HEK293 (cell line): ENCODE results near the gene ZCCHC17.
A peak's percentile ranks its signal among the peaks of the same experiment; 100 is the strongest.

Source experiments
- CTCF ChIA-PET: fragments of 350-600 bp; formaldehyde crosslinking; extraction: SDS; loops from one replicate; lab custom pipeline; 2021; ENCODE audit warnings: antibody characterized with exemption; lab: Yijun Ruan, JAX
- POLR2A ChIA-PET: fragments of 300-600 bp; formaldehyde crosslinking; extraction: SDS; loops from one replicate; lab custom pipeline; 2020; ENCODE audit warnings: antibody characterized with exemption, inconsistent platforms; lab: Yijun Ruan, JAX
- H3K27ac ChIP-seq: fragments of 200-500 bp; sonication (Bioruptor generic); 2 replicates; pipeline ENCODE4 v1.5.1; 2014; ENCODE audit warnings: low read depth, low read length, control low read depth, inconsistent platforms; ENCODE audit errors: extremely low read depth
- H3K36me3 ChIP-seq, 2 experiments: fragments of 200-500 bp in 1 of 2; sonication (Bioruptor generic) in 1 of 2; 1 replicate in 1 of 2; 2 replicates in 1 of 2; pipeline ENCODE4 v1.5.1; 2014 to 2017; ENCODE audit warnings: inconsistent platforms in 2 of 2, low read length in 2 of 2; ENCODE audit not compliant: control insufficient read depth in 2 of 2, insufficient read depth in 1 of 2
- H3K4me1 ChIP-seq: fragments of 200-500 bp; sonication (Bioruptor generic); 2 replicates; pipeline ENCODE4 v1.5.1; 2014; ENCODE audit warnings: mild to moderate bottlenecking, low read length, inconsistent platforms; ENCODE audit not compliant: control insufficient read depth, insufficient read depth
- H3K4me3 ChIP-seq: 2 replicates; pipeline ENCODE4 v1.5.1; 2011; ENCODE audit warnings: low read depth, mild to moderate bottlenecking, control low read depth, low read length, moderate library complexity
- H3K9me3 ChIP-seq: fragments of 200-500 bp; sonication (Bioruptor generic); 2 replicates; pipeline ENCODE4 v1.5.1; 2014; ENCODE audit warnings: low read depth, low read length, inconsistent platforms; ENCODE audit not compliant: control insufficient read depth, insufficient read depth
- BCL11B ChIP-seq: fragments of 450-650 bp; formaldehyde crosslinking; IDR thresholded peaks from 2 replicates; pipeline ENCODE4 v1.5.1; 2016; ENCODE audit warnings: low read depth, missing biosample characterization, missing genetic modification characterization
- EGR2 ChIP-seq: fragments of 450-650 bp; formaldehyde crosslinking; IDR thresholded peaks from 2 replicates; pipeline ENCODE4 v1.5.1; 2016; ENCODE audit warnings: low read depth, missing biosample characterization, missing genetic modification characterization
- ZFHX2 ChIP-seq: fragments of 450-650 bp; formaldehyde crosslinking; conservative IDR thresholded peaks from 2 replicates; pipeline ENCODE4 v1.5.1; 2016; ENCODE audit warnings: missing biosample characterization, missing genetic modification characterization
- ZIC2 ChIP-seq: fragments of 450-650 bp; formaldehyde crosslinking; IDR thresholded peaks from 2 replicates; pipeline ENCODE4 v1.5.1; 2016; ENCODE audit warnings: missing biosample characterization, missing genetic modification characterization
- ZNF184 ChIP-seq: fragments of 450-650 bp; IDR thresholded peaks from 2 replicates; pipeline ENCODE4 v1.5.1; 2018; ENCODE audit warnings: missing biosample characterization, mild to moderate bottlenecking, missing genetic modification characterization
- ZNF48 ChIP-seq: fragments of 450-650 bp; formaldehyde crosslinking; IDR thresholded peaks from 2 replicates; pipeline ENCODE4 v1.5.1; 2016; ENCODE audit warnings: missing biosample characterization, missing genetic modification characterization
- ZNF768 ChIP-seq: fragments of 450-650 bp; formaldehyde crosslinking; IDR thresholded peaks from 2 replicates; pipeline ENCODE4 v1.5.1; 2018; ENCODE audit warnings: missing biosample characterization, mild to moderate bottlenecking, missing genetic modification characterization
- TF ChIP-seq, protein P1 (sequence below): fragments of 450-650 bp; formaldehyde crosslinking; IDR thresholded peaks from 2 replicates; pipeline ENCODE4 v1.5.1; 2016; ENCODE audit warnings: missing biosample characterization, missing genetic modification characterization, borderline replicate concordance
- TF ChIP-seq, protein P2 (sequence below): fragments of 450-650 bp; formaldehyde crosslinking; IDR thresholded peaks from 2 replicates; pipeline ENCODE4 v1.5.1; 2016; ENCODE audit warnings: missing biosample characterization, missing genetic modification characterization, borderline replicate concordance
- TF ChIP-seq, protein P3 (sequence below): fragments of 450-650 bp; formaldehyde crosslinking; IDR thresholded peaks from 2 replicates; pipeline ENCODE4 v1.5.1; 2016; ENCODE audit warnings: missing biosample characterization, missing genetic modification characterization

Gene ZCCHC17

DNA sequence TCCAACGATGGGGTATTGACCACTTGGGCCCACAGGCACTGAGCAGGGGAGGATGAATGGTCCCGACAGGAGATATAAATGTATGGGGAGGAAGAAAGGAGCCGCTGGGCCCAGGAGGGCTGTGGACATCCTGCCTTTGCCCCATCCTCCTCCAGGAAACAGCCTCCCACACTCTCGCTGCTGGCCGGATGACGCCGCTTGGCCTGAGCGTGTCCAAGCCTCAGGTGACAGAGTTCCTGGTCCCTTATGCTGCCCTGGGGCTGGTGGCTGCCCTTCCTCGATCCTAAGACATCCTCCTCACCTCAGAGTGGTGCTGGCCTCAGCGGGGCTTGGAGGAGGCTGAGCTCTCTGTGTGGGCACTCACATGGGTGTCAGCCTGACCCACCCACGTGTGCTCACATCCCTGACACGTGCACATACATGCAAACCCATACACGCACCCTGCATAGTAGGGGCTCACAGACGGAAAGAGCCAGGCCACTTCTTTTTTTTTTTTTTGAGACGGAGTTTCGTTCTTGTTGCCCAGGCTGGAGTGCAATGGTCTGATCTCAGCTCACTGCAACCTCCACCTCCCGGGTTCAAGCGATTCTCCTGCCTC is 110.3 kb downstream of the ZCCHC17 start:
- ChIA-PET POLR2A (no interaction called here), CTCF (no interaction called here)
- H3K9me3 ChIP-seq: no peaks in the 10 kb centered on the region
- H3K36me3 ChIP-seq: no peaks in the 10 kb centered on the region
- no peak overlapping the region for H3K4me3 ChIP-seq
- TF ChIP-seq ZNF184 (tag by site-specific recombination): no peak
- TF ChIP-seq ZNF48: no peak
- peak; percentile 24; the same call in 1 of the 2 replicates for TF ChIP-seq EGR2 (tag by site-specific recombination)
- TF ChIP-seq, protein P1, sequence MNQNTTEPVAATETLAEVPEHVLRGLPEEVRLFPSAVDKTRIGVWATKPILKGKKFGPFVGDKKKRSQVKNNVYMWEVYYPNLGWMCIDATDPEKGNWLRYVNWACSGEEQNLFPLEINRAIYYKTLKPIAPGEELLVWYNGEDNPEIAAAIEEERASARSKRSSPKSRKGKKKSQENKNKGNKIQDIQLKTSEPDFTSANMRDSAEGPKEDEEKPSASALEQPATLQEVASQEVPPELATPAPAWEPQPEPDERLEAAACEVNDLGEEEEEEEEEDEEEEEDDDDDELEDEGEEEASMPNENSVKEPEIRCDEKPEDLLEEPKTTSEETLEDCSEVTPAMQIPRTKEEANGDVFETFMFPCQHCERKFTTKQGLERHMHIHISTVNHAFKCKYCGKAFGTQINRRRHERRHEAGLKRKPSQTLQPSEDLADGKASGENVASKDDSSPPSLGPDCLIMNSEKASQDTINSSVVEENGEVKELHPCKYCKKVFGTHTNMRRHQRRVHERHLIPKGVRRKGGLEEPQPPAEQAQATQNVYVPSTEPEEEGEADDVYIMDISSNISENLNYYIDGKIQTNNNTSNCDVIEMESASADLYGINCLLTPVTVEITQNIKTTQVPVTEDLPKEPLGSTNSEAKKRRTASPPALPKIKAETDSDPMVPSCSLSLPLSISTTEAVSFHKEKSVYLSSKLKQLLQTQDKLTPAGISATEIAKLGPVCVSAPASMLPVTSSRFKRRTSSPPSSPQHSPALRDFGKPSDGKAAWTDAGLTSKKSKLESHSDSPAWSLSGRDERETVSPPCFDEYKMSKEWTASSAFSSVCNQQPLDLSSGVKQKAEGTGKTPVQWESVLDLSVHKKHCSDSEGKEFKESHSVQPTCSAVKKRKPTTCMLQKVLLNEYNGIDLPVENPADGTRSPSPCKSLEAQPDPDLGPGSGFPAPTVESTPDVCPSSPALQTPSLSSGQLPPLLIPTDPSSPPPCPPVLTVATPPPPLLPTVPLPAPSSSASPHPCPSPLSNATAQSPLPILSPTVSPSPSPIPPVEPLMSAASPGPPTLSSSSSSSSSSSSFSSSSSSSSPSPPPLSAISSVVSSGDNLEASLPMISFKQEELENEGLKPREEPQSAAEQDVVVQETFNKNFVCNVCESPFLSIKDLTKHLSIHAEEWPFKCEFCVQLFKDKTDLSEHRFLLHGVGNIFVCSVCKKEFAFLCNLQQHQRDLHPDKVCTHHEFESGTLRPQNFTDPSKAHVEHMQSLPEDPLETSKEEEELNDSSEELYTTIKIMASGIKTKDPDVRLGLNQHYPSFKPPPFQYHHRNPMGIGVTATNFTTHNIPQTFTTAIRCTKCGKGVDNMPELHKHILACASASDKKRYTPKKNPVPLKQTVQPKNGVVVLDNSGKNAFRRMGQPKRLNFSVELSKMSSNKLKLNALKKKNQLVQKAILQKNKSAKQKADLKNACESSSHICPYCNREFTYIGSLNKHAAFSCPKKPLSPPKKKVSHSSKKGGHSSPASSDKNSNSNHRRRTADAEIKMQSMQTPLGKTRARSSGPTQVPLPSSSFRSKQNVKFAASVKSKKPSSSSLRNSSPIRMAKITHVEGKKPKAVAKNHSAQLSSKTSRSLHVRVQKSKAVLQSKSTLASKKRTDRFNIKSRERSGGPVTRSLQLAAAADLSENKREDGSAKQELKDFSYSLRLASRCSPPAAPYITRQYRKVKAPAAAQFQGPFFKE (tag by site-specific recombination): no peak
- no peak for TF ChIP-seq ZNF768
- no peak for TF ChIP-seq ZIC2 (tag by site-specific recombination)
- TF ChIP-seq, protein P2, sequence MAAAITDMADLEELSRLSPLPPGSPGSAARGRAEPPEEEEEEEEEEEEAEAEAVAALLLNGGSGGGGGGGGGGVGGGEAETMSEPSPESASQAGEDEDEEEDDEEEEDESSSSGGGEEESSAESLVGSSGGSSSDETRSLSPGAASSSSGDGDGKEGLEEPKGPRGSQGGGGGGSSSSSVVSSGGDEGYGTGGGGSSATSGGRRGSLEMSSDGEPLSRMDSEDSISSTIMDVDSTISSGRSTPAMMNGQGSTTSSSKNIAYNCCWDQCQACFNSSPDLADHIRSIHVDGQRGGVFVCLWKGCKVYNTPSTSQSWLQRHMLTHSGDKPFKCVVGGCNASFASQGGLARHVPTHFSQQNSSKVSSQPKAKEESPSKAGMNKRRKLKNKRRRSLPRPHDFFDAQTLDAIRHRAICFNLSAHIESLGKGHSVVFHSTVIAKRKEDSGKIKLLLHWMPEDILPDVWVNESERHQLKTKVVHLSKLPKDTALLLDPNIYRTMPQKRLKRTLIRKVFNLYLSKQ (tag by site-specific recombination): no peak
- TF ChIP-seq ZFHX2 (tag by site-specific recombination): peak; percentile 22; the same call in 1 of the 2 replicates
- H3K27ac ChIP-seq: no peak overlapping the region
- H3K4me1 ChIP-seq: no peaks in the 10 kb centered on the region

DNA sequence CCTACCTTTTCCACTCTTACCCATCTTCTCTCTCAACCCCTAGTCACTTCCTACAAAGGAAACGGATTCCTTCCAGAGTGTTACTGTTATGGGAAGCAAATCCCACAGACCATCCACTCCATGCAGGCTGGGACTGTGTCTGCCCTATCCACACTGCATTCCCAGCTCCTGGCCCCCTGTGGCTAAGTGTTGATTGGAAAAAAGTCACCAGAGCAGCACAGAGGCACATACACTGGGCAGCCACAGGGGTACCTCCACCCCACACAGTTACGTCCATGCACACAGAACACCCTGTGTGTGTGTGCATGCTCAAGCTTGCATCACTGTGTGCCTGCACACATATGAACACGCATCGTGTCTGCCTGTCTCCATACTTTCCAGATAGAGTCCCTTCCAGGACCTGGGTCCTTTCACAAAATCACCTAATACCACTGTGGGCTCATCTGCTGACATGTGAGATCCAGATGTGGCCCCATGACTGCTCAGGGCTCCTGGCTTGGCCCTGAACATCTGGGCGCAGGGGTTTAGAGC is 112.0 kb downstream of the ZCCHC17 start:
- ChIA-PET POLR2A (no interaction called here), CTCF (interaction anchor here (0.6 to 2.0 kb wide), 3 partner anchors 13 to 14 kb away, joined by 3 to 6 read pairs (median 4); no protein-coding TSS in a partner anchor)
- Histone ChIP-seq H3K4me3 (no peak overlapping the region), H3K4me1 (no peaks in the 10 kb centered on the region; the same call in 1 of the 2 replicates), H3K9me3 (no peaks in the 10 kb centered on the region), H3K36me3 (no peaks in the 10 kb centered on the region), H3K27ac (no peak overlapping the region)
- TF ChIP-seq, protein P3, sequence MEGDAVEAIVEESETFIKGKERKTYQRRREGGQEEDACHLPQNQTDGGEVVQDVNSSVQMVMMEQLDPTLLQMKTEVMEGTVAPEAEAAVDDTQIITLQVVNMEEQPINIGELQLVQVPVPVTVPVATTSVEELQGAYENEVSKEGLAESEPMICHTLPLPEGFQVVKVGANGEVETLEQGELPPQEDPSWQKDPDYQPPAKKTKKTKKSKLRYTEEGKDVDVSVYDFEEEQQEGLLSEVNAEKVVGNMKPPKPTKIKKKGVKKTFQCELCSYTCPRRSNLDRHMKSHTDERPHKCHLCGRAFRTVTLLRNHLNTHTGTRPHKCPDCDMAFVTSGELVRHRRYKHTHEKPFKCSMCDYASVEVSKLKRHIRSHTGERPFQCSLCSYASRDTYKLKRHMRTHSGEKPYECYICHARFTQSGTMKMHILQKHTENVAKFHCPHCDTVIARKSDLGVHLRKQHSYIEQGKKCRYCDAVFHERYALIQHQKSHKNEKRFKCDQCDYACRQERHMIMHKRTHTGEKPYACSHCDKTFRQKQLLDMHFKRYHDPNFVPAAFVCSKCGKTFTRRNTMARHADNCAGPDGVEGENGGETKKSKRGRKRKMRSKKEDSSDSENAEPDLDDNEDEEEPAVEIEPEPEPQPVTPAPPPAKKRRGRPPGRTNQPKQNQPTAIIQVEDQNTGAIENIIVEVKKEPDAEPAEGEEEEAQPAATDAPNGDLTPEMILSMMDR (tag by site-specific recombination): 0 out of 2 replicates have a peak, but pooled peaks have one; percentile 7
- no peak for TF ChIP-seq BCL11B (tag by site-specific recombination)
